Fibroblast of skin of abdomen (primary cell): ENCODE results near the gene FSD1.
"Not testable (repeated sequence)": the region's sequence is repeated elsewhere in the genome, so short reads cannot be mapped to it uniquely, and the experiment has no call there.

Source experiments
- DNase-seq: peaks from one replicate; pipeline ENCODE4 v3.0.0-alpha.2; 2013

The FSD1 gene

GRCh38 chr19:4319067-4319718, 14.8 kb downstream of the FSD1 start:
- no peak for DNase-seq

- no peak for DNase-seq
Observed at GRCh38 chr19:4320419-4320818, 16.0 kb downstream of the FSD1 start.

GRCh38 chr19:4322942-4323665, 18.7 kb downstream of the FSD1 start:
- no peak for DNase-seq

GRCh38 chr19:4323692-4324091, 19.3 kb downstream of the FSD1 start:
- DNase-seq: no peak

- no peak for DNase-seq
Observed at GRCh38 chr19:4324228-4324627, 19.8 kb downstream of the FSD1 start.

- no peak for DNase-seq
Observed at GRCh38 chr19:4326215-4326836, 21.9 kb downstream of the FSD1 start.

- no peak for DNase-seq
Observed at GRCh38 chr19:4326837-4327251, 22.4 kb downstream of the FSD1 start.

GRCh38 chr19:4327252-4327876, 23.0 kb downstream of the FSD1 start:
- DNase-seq: peak; percentile 55

- no peak for DNase-seq
Observed at GRCh38 chr19:4327877-4328242, 23.5 kb downstream of the FSD1 start.

- peak; percentile 96 for DNase-seq
Observed at GRCh38 chr19:4328243-4328990, 24.0 kb downstream of the FSD1 start.

GRCh38 chr19:4328991-4329681, 24.7 kb downstream of the FSD1 start:
- not testable (repeated sequence) for DNase-seq

GRCh38 chr19:4329858-4330257, 25.5 kb downstream of the FSD1 start:
- no peak for DNase-seq

GRCh38 chr19:4334929-4335570, 30.7 kb downstream of the FSD1 start:
- DNase-seq: no peak

GRCh38 chr19:4337906-4338440, 33.6 kb downstream of the FSD1 start:
- DNase-seq: peak; percentile 5

GRCh38 chr19:4338441-4339355, 34.3 kb downstream of the FSD1 start, which contains the start of gene STAP2:
Gene STAP2 (minus strand): TSS chr19:4338827. CDS start chr19:4338753, 74 bp downstream.
- DNase-seq: no peak

- no peak for DNase-seq
Observed at GRCh38 chr19:4342314-4342614, 37.9 kb downstream of the FSD1 start.

GRCh38 chr19:4342615-4343369, 38.4 kb downstream of the FSD1 start:
- DNase-seq: peak; percentile 100

- peak; percentile 79 for DNase-seq
Observed at GRCh38 chr19:4343370-4344307, 39.2 kb downstream of the FSD1 start, which contains the start of gene MPND. Gene MPND (plus strand): TSS chr19:4343562. CDS start chr19:4343594, 32 bp downstream.
